OCI-LY7 (cell line): Measurements from ENCODE around the gene SLC9C1. TPM values are rescaled to one million over a fixed set of nuclear protein-coding genes. Genes with fewer than 3 reads are reported as not detected.

ENCODE experiments used
- BruUV-seq: library from RNA; stranded (reverse); fragments of 400-500 nt; replicated peaks from 2 replicates; lab custom pipeline; 2021; lab: Mats Ljungman, UMichigan
- CTCF ChIA-PET: fragments of 300-600 bp; sonication (Branson Sonifier 250); formaldehyde crosslinking; loops from one replicate; lab custom pipeline; 2022; ENCODE audit warnings: antibody characterized with exemption; ENCODE audit not compliant: unreplicated experiment; lab: Charles Lee
- POLR2A ChIA-PET: fragments of 300-600 bp; sonication (Branson Sonifier 250); formaldehyde crosslinking; loops from one replicate; lab custom pipeline; 2022; ENCODE audit warnings: antibody characterized with exemption; lab: Charles Lee
- DNase-seq: peaks from one replicate; pipeline ENCODE4 v3.0.0-alpha.2; 2015; ENCODE audit warnings: low spot score
- H2AFZ ChIP-seq: fragments of 200-600 bp; sonication (generic), shearing (Covaris generic); 2 replicates; pipeline ENCODE4 v1.6.1; 2014; ENCODE audit warnings: mild to moderate bottlenecking, antibody characterized with exemption, low read length, moderate library complexity
- H3K27ac ChIP-seq: fragments of 200-600 bp; sonication (generic); 2 replicates; pipeline ENCODE4 v1.5.1; 2014; ENCODE audit warnings: mixed run types, low read depth, mild to moderate bottlenecking, moderate library complexity, low read length, inconsistent platforms; ENCODE audit not compliant: poor library complexity, severe bottlenecking
- H3K36me3 ChIP-seq: fragments of 200-600 bp; sonication (generic); 2 replicates; pipeline ENCODE4 v1.6.1; 2014; ENCODE audit warnings: mild to moderate bottlenecking, antibody characterized with exemption, low read length, moderate library complexity, mixed read lengths; ENCODE audit not compliant: insufficient read depth
- H3K4me1 ChIP-seq: fragments of 200-600 bp; sonication (generic); 2 replicates; pipeline ENCODE4 v1.5.1; 2014; ENCODE audit warnings: mild to moderate bottlenecking, low read length; ENCODE audit not compliant: insufficient read depth, poor library complexity, severe bottlenecking
- H3K4me2 ChIP-seq: fragments of 200-600 bp; sonication (generic); 2 replicates; pipeline ENCODE4 v1.6.1; 2014; ENCODE audit warnings: mild to moderate bottlenecking, low read length
- H3K4me3 ChIP-seq: fragments of 200-600 bp; sonication (generic); 2 replicates; pipeline ENCODE4 v1.5.1; 2014; ENCODE audit warnings: mild to moderate bottlenecking, low read depth, low read length; ENCODE audit not compliant: poor library complexity, severe bottlenecking
- H3K79me2 ChIP-seq: fragments of 200-600 bp; sonication (generic); 2 replicates; pipeline ENCODE4 v1.6.1; 2016; ENCODE audit warnings: low read depth, mild to moderate bottlenecking, low read length, moderate library complexity, mixed read lengths; ENCODE audit not compliant: insufficient read depth
- H3K9me2 ChIP-seq: fragments of 200-600 bp; sonication (generic); 2 replicates; pipeline ENCODE4 v1.6.1; 2016; ENCODE audit warnings: mild to moderate bottlenecking, low read length, mixed read lengths; ENCODE audit not compliant: insufficient read depth
- H3K9me3 ChIP-seq: fragments of 200-600 bp; sonication (generic); 2 replicates; pipeline ENCODE4 v1.6.1; 2014; ENCODE audit warnings: mild to moderate bottlenecking, mixed run types, low read length, mixed read lengths
- H4K20me1 ChIP-seq: fragments of 200-600 bp; sonication (generic); 2 replicates; pipeline ENCODE4 v1.6.1; 2014; ENCODE audit warnings: mild to moderate bottlenecking, antibody characterized with exemption, low read length, moderate library complexity, mixed read lengths; ENCODE audit not compliant: insufficient read depth
- EZH2phosphoT487 ChIP-seq: fragments of 200-600 bp; sonication (generic); IDR thresholded peaks from 2 replicates; pipeline ENCODE4 v1.6.1; 2018; ENCODE audit warnings: low read depth, borderline replicate concordance, mild to moderate bottlenecking, mixed run types, antibody characterized with exemption, low read length, moderate library complexity, mixed read lengths
- intact Hi-C: fragments of 100-400 bp; cut with micrococcal nuclease; formaldehyde crosslinking; loops from one replicate; pipeline ENCODE4 v1.10.0; 2022; ENCODE audit not compliant: unreplicated experiment
- total RNA-seq, 2 experiments: library from RNA; depleted of rRNA in 1 of 2; stranded (reverse); fragments of >200 nt in 1 of 2; shearing (Covaris generic) in 1 of 2; gene quantifications; 2 replicates each; pipeline ENCODE4 v1.2.3, GENCODE V29; 2014 to 2022
- TF ChIP-seq, protein P1 (sequence below): fragments of 200-600 bp; sonication (generic); conservative IDR thresholded peaks from 2 replicates; pipeline ENCODE4 v1.5.1; 2014; ENCODE audit warnings: mild to moderate bottlenecking, antibody characterized with exemption, low read length, moderate library complexity, mixed read lengths

Gene SLC9C1
- total RNA-seq, 2 experiments from 2014 or later, result not detected

DNA sequence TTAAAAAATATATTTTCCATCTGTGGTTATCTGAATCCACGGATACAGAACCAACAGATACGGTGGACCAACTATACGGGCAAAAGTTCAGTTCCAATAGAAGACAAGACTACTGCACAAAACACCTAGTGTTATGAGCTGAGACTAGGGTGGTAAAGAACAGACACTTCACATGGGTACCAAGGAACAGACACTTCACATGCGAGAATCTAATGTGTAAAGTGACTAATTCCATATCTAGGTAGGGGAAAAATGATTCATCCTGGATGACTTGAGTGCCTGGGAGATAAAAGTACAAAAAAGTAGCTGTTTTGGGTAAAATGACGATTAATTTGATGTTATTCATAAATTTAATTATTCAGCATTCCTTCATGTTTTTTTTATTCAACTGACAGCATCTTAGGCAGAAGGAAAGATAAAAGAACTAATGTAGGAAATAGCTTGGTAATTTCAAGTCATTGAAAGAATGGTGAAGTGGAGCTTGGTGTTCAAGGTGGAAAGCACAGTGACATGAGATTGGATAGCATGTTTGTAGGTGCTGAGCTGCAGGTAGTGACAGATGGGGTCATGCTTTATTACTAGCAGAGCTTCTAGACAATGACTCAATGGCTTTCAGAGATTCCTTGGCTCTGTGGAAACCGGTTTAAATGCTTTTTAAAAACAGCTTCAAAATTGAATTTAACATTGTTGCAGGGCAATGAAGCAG, 44.2 kb upstream of the SLC9C1 start:
- no TSS peak for BruUV-seq
- H3K9me3 ChIP-seq, result no peaks in the 10 kb centered on the region
- no peak for DNase-seq
- H3K79me2 ChIP-seq, result no peaks in the 10 kb centered on the region
- intact Hi-C loops, result no loop called here
- H3K9me2 ChIP-seq, result no peaks in the 10 kb centered on the region
- POLR2A ChIA-PET, result interaction anchor here (0.8 to 1.1 kb wide), 4 partner anchors 13 to 238 kb away, joined by 3 to 4 read pairs (median 3); no protein-coding TSS in a partner anchor
- CTCF ChIA-PET, result interaction anchor here (0.5 kb wide), 1 partner anchor 109 kb away, joined by 3 read pairs; no protein-coding TSS in a partner anchor
- no peak overlapping the region for H3K4me3 ChIP-seq
- TF ChIP-seq, protein P1, sequence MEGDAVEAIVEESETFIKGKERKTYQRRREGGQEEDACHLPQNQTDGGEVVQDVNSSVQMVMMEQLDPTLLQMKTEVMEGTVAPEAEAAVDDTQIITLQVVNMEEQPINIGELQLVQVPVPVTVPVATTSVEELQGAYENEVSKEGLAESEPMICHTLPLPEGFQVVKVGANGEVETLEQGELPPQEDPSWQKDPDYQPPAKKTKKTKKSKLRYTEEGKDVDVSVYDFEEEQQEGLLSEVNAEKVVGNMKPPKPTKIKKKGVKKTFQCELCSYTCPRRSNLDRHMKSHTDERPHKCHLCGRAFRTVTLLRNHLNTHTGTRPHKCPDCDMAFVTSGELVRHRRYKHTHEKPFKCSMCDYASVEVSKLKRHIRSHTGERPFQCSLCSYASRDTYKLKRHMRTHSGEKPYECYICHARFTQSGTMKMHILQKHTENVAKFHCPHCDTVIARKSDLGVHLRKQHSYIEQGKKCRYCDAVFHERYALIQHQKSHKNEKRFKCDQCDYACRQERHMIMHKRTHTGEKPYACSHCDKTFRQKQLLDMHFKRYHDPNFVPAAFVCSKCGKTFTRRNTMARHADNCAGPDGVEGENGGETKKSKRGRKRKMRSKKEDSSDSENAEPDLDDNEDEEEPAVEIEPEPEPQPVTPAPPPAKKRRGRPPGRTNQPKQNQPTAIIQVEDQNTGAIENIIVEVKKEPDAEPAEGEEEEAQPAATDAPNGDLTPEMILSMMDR, result no peak
- no peak for TF ChIP-seq EZH2phosphoT487
- H4K20me1 ChIP-seq, result no peaks in the 10 kb centered on the region
- H3K36me3 ChIP-seq, result no peaks in the 10 kb centered on the region
- no peak overlapping the region for H3K4me2 ChIP-seq
- H2AFZ ChIP-seq, result no peak overlapping the region
- no peak overlapping the region for H3K27ac ChIP-seq
- H3K4me1 ChIP-seq, result no peaks in the 10 kb centered on the region

DNA sequence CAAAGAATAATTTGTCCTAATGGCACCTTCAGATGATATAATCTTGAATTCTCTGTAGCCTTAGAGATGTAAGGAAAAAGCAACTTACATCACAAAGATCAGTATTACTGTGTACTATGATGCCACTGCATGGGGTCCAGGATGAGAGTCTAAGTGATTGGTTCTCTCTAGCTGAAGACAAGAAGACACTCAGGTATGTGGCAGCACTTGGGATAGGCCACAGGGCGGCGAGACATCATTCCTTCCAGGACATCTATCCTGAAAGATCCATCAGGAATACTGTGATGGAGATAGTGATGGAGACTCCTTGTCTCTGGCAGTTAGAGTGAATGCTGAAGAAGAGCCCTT, 41.4 kb upstream of the SLC9C1 start:
- TF ChIP-seq, protein P1, result no peak
- no peak for TF ChIP-seq EZH2phosphoT487
- Histone ChIP-seq H3K4me2 (no peak overlapping the region), H3K9me3 (no peaks in the 10 kb centered on the region), H3K79me2 (no peaks in the 10 kb centered on the region), H2AFZ (no peak overlapping the region), H3K4me1 (no peaks in the 10 kb centered on the region), H3K27ac (no peak overlapping the region), H3K9me2 (no peaks in the 10 kb centered on the region), H3K4me3 (no peak overlapping the region), H3K36me3 (no peaks in the 10 kb centered on the region), H4K20me1 (no peaks in the 10 kb centered on the region)
- intact Hi-C loops, result no loop called here
- ChIA-PET POLR2A (no interaction called here), CTCF (no interaction called here)
- no TSS peak for BruUV-seq
- DNase-seq, result no peak
